HG03066 (cell line): ENCODE measurements around the gene TOP2A.
"Not testable (repeated sequence)": the region's sequence is repeated elsewhere in the genome, so short reads cannot be mapped to it uniquely, and the experiment has no call there.

Source experiments
- ATAC-seq: cut with Tn5 transposase; IDR thresholded peaks from one replicate; pipeline ENCODE4 v1.9.1; 2021; ENCODE audit warnings: low read depth; ENCODE audit not compliant: unreplicated experiment

Gene TOP2A

DNA sequence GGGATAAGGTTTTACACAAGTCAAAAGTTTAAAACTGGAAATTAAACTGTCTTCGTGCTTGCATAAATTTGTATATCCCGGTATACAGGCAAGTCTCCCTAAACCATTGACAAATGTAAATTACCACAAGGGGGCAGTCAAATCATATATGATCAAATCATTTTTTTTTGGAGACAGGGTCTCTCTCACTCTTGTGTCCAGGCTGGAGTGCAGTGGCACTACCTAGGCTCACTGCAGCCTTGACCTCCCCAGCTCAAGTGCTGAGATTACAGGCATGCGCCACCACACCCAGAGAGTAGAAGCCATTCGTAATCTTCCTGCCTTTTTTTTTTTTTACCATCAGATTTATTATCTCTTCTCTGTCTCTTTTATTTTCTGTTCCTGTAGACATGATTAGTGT lies 18.5 kb downstream of the TOP2A start:
- ATAC-seq, result no peak

DNA sequence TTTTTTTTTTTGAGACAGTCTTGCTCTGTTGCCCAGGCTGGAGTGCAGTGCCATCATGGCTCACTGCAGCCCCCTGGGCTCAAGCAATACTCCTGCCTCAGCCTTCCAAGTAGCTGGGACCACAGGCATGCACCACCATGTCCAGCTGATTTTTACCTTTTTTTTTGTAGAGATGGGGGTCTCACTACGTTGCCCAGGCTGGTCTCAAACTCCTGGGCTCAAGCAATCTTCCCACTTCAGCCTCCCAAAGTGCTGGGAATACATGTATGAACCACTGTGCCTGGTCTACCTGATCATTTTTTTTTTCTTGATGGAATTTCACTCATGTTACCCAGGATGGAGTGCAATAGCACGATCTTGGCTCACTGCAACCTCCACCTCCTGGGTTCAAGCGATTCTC lies 31.1 kb downstream of the TOP2A start:
- not testable (repeated sequence) for ATAC-seq

DNA sequence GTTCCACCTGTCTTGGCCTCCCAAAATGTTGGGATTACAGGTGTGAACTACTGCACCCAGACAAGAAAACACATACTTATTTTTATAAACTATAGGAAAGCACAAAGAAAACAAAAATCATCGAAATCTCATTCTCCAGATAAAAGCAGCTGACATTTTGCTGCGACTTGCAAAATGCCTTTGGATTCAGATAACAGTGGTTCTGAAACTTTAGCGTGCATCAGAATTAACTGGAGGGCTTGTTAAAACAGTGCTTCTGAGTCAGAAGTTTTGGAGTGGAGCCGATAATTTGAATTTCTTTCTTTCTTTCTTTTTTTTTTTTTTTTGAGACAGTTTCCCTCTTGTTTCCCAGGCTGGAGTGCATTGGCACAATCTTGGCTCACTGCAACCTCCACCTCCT lies 35.4 kb downstream of the TOP2A start:
- no peak for ATAC-seq

DNA sequence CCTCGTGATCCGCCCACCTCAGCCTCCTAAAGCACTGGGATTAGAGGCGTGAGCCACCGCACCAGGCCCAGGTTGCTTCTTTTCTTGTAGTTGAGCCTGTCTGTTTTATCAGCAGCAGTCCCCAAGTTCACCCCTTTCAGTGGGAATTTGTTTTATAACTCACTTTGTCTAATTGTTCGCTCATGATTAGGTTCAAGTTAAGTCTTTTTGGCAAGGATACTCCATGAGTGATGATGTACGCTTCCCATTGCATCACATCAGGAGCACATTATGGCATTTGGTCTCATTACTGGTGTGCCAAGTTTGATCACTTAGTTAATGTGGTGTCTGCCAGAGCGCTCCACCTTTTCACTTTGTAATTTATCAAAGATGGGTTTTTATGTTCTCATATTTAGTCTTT lies 38.7 kb downstream of the TOP2A start:
- no peak for ATAC-seq

DNA sequence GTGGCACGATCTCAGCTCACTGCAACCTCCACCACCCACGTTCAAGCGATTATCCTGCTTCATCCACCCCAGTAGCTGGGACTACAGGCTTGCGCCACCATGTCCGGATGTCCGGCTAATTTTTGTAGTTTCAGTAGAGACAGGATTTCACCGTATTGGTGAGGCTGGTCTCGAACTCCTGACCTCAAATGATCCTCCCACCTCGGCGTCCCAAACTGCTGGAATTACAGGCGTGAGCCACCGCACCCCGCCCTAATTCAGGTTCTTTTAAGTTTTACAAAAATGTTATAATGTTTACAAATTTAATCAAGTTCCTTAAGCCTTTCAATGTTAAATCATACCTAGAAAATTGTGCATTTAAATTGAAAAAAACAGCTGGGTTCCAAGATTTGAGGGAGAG lies 39.9 kb downstream of the TOP2A start:
- ATAC-seq, result no peak

DNA sequence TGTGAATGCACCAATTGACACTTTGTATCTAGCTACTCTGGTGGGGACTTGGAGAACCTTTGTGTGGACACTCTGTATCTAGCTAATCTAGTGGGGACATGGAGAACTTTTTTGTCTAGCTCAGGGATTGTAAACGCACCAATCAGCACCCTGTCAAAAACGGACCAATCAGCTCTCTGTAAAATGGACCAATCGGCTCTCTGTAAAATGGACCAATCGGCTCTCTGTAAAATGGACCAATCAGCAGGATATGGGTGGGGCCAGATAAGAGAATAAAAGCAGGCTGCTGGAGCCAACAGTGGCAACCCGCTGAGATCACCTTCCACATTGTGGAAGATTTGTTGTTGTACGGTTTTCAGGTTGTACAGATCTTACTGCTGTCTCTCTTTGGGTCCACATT lies 41.2 kb downstream of the TOP2A start:
- not testable (repeated sequence) for ATAC-seq

DNA sequence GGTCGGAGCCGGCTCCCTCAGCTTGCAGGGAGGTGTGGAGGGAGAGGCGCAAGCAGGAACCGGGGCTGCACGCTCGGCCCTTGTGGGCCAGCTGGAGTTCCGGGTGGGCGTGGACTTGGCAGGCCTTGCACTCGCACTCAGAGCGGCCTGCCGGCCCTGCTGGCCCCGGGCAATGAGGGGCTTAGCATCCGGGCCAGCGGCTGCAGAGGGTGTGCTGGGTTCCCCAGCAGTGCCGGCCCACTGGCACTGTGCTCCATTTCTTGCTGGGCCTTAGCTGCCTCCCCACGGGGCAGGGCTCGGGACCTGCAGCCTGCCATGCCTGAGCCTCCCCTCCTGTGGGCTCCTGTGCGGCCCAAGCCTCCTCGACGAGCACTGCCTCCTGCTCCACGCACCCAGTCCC lies 41.9 kb downstream of the TOP2A start:
- not testable (repeated sequence) for ATAC-seq

DNA sequence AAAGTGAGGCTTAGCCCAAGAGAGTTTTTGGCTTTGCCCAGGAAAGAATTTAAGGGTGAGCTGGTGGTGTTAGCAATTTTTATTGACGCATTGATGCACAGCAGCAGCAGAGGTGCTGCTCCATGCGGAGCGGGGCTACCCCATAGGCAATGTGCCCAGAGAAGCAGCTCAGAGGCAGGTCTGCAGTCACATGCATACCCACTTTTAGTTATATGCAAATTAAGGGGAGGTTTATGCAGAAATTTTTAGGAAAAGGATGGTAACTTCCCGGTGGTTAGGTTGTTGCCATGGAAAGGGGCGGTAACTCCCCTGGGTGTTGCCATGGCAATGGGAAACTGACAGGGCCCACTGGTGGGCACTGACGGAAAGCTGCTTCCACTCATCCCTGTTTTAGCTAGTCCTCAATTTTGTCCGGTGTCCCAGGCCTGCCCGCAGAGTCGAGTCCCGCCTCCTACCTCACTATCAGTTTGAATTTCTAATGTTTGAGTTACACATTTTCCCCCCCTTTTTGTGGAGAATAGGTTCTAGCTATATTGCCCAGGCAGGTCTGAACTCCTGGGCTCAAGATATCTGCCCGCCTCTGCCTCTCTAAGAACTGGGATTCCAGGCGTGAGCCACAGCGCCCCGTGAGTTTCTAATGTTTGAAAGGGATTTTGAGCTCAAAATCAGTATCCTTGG lies 42.7 kb downstream of the TOP2A start:
- ATAC-seq, result no peak

DNA sequence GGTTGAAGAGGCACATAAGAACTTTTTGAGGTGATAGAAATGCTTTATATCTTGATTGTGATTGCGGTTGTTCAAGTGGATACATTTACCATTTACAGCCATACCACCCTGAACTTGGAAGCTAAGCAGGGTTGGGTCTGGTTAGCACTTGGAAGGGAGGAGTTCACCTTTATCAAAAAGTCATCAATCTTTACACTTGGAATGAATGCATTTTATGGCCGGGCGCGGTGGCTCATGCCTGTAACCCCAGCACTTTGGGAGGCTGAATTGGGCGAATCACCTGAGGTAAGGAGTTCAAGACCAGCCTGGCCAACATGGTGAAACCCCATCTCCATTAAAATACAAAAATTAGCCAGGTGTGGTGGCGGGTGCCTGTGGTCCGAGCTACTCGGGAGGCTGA lies 43.7 kb downstream of the TOP2A start:
- ATAC-seq, result no peak

DNA sequence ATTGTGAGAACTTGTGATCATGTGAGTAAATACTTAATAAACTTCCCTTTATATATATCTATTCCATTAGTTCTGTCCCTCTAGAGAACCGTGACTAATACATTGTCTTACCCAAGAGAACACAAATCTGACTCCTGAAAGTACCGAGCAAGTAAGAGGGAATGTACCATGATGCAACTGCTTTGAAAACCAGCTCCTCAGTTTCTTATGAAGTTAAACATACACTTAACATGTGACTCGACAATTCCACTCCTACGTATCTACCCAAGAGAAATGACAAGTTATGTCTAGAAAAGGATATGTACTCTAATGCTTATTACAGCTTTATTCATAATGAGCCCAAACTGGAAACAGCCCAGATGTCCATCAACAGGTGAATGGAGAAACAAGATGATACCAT lies 44.4 kb downstream of the TOP2A start:
- no peak for ATAC-seq

DNA sequence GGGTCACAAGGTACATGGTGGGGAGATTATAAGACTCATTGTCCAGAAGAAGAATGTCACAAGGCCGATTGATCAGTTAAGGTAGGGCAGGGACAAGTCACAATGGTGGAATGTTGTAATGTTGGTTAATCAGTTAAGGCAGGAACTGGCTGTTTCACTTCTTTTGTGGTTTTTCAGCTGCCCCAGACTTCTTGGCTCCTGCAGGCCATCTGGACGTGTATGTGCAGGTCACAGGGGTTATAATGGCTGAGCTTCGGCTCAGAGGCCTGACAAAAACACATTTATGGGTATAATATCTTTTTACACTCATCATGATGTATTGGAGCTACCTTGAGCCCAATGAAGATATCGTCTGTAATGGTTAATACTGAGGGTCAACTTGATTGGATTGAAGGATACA lies 45.1 kb downstream of the TOP2A start:
- ATAC-seq, result not testable (repeated sequence)

DNA sequence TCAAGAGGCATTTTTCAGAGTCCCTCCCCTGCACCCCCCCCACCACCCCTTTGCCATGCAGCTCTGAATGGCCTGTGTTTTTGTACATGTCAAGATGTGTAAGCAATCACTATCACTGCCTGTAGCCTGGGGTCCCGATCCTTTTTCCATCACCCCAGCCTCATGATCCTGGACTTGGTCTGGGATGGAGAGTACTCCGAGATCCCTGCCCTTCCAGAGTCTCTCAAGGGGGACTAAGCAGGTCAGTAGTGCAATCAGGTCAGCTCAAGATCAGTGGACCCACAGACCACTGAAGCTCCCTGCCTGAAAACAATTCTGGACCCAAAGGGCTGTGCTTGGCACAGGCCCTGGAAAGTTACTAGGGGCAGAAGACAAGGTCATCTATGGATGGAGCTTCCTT lies 45.7 kb downstream of the TOP2A start:
- ATAC-seq, result no peak

DNA sequence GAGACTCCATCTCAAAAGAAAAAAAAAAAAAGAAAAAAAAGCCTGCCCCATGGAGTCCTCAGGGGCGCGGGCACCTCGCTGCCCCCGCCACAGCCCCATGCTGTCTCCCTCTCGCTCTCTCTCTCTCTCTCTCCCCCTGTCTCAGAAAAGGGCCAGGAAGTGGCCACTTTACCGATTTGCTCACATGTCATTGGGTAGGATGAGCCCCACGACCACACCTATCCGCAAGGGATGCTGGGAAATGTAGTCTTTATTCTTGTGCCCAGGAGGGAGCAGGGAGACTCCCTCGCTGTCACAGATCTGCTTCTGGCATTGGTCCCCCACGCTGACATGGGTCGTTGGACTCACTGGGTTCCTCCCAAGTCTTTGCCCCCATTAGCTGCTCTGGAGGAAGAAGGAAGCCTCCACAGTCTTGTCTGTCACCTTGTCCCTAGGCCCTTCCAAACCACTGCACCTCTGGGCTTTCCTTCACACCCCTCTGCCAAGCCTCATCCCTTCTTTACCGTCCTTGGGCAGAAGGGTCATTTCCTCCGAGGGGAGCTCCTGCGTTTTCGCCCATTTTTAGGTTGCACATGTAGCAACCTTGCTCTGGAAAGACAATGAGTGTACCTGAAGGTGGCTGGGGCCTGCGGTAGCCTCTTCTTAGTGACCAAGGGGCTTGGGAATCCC lies 46.3 kb downstream of the TOP2A start:
- ATAC-seq, result no peak

DNA sequence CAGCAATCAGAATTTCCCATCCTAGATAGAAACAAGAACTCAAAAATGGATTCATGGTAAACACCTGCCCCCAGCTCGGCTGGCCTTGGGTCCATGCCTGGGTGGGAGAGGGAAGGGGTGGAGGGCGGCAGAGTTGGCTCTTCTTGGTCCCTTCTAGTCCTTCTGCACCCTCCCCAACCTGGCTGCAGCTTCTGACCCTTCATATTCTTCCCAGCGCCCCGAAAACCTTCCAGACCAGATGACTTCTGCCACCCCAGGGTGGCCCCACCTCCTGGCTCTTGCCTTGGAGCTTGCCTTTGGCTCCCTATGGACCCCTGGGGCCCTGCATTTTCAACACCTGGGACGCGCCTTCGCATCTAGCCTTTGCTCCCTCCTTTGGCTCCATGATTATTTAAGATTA lies 47.8 kb downstream of the TOP2A start:
- no peak for ATAC-seq

DNA sequence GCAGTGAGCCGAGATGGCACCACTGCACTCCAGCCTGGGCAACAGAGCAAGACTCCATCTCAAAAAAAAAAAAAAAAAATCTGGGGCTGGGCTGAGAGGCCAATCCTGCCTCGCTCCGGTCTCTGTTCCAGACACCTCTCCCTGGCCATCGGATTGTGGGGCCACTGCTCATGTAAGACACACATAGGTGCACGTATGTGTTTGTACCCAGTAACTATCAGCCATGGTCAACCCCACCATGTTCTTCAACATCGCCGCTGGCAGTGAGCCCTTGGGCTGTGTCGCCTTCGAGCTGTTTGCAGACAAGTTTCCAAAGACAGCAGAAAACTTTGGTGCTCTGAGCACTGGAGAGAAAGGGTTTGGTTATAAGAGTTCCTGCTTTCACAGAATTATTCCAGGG lies 50.0 kb downstream of the TOP2A start:
- ATAC-seq, result not testable (repeated sequence)

DNA sequence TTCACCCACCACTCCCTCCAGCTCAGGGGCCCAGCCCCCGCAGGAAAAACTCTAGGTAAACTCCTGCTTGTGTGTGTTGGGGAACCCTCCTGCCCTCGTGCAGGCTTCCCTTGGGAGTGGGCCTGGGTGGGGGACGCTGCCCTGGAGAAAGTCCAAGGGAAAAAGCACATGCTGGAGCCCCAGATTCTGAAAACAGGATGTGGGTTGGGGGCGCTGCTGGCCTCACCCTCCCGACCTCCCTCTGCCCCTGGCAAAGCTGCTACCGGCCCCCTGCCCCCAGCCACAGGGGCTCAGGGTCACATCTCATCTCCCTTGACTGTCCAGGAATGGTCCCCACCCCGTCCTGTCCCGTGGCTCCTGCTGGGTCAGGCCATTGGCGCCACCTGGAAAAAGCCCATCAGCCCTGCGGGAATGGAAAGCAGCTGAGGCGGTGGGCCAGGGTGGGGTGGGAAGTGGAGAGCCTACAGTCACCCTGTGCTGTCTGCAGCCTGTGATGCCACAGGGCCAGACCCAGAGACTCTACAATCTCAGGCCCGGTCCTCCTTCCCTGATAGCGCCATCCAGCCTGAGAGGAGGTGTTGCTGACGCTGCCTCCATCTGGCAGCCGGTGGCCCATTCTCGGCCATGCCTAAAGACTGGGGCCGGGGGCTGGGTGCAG lies 50.7 kb downstream of the TOP2A start:
- no peak for ATAC-seq

DNA sequence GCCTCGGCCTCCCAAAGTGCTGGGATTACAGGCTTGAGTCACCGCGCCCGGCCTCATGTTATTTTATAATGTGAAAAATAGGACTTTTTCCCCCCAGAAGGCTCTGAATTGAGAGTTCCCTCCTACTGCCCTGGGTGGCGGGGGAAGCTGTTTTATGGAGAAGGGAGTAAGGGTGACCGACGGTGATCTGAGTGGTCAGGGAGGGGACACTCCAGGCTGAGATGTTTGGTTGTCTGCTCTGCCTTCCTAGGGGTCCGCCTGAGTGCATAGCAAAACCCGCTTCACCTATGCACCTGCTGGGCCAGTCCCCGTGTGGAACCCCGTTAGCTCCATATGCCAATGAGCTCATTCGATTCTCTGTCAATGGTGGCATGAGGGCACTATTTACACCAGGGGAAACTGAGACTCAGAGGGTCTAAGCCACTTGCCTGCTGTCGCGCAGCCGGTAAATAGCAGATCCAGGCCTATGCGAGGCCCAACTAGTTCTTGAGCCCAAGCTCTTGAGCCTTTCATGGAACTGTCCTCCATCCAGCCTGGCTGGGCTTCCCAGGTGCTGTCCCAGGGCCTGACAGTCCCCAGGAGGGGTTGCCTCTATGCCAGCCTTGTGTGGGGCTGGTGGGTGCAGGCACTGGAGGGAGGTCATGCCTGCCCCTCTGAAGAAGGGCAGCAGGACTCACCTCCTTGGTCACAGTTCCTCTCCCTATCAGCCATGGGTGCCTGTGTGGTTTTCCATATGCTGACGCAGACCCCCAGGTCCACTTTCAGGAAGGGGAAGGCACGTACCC lies 51.4 kb downstream of the TOP2A start:
- no peak for ATAC-seq

DNA sequence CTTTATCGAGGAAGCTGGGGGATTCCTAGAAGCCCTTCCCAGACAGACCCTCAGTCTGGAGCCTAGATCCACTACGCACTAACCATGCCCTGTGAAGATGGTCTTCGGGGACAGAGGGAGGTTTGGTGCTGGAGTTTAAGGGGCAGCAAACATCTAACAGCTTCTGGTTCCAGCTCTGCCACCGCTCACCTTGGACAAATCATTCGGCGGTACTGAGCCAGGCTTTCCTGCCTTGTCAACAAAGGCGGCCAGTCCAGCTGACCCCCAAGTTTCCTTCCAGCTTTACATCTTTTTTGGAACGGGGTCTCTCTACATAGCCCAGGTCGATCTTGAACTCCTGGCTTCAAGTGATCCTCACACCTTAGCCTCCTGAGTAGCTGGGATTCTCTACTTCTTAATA lies 52.8 kb downstream of the TOP2A start:
- no peak for ATAC-seq

DNA sequence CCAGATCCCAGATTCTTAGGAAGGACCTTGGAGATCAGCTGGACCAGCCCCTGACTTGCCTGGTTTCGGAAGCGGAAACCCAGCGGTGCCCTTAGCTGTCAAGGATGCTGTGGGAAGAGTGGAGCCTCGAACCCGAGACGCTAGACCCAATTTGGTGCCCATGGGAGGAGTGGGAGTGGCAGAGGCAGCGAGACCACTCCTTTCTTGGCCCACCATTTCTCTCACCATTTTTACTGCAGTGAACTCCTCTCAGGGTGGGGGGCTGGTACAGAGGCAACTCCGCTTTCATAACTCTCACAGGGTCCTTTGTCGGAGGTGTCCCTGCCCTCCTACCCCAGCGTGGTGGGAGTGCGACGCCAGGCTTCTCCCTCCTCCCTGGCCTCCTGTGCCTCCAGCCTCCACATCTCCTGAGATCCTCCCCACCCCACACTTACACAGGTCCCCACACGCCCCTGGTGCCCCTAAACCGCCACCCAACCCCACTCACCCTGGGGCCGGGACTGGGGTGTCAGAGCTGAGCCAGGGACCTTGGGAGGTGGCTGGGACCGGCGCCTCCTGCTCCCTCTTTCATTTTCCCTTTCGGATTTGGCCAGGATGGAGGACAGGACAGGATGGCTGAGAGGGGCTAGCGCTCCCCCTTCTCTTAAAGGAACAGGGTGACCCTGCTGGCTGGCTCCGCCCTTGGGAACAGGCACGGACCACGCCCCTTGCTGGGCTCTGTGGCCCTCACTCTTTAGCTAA lies 53.4 kb downstream of the TOP2A start, which contains the start of gene GJD3:
Gene GJD3 (minus strand): TSS at position 617 of the 741 bp plus-strand sequence. CDS start 922 bp downstream, outside the sequence.
- no peak for ATAC-seq

DNA sequence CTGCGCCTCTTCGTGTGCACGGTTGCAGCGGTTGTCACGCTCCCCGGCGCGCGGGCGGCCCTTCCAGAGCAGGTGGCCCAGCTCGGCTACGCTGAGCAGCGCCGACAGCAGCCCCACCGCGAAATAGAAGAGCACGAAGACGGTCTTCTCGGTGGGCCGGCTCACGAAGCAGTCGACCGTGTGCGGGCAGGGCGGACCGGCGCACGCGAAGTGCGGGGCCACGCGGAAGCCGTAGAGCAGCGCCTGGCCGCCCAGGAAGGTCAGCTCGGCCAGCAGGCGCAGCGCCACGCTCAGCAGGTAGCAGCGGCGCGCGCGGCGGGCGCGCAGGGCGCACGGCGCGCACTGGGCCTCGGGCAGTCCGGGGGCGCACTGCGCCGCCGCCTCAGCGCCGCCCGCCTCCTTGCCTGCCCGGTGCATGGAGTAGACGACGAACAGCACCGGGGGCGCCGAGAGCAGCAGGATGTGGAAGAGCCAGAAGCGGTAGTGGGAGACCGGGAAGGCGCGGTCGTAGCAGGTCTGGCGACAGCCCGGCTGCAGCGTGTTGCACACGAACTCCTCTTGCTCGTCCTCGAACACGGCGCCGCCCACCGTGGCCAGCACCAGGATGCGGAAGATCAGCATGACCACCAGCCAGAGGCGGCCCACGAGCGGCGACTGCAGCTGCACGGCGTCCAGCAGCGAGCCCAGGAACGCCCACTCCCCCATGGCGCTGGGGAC lies 54.4 kb downstream of the TOP2A start:
- no peak for ATAC-seq
